HG02623 (cell line): Measurements from ENCODE around the gene SOX10.
"Not testable (repeated sequence)": the region's sequence is repeated elsewhere in the genome, so short reads cannot be mapped to it uniquely, and the experiment has no call there.

Experiments
- ATAC-seq: cut with Tn5 transposase; IDR thresholded peaks from one replicate; pipeline ENCODE4 v1.9.1; 2021; ENCODE audit warnings: moderate library complexity; ENCODE audit not compliant: unreplicated experiment

The SOX10 gene

GRCh38 chr22:37986371-37986770 is 2.0 kb upstream of the SOX10 start:
- ATAC-seq, result no peak

GRCh38 chr22:37985751-37986281 is 1.5 kb upstream of the SOX10 start:
- no peak for ATAC-seq

- no peak for ATAC-seq
Measured at GRCh38 chr22:37985050-37985585, 763 bp upstream of the SOX10 start.

GRCh38 chr22:37982938-37983859 is 1.2 kb downstream of the SOX10 start:
- no peak for ATAC-seq

GRCh38 chr22:37982151-37982785 is 2.1 kb downstream of the SOX10 start:
- no peak for ATAC-seq

GRCh38 chr22:37981282-37982011 is 2.9 kb downstream of the SOX10 start:
- ATAC-seq, result no peak

GRCh38 chr22:37979782-37980181 is 4.6 kb downstream of the SOX10 start:
- no peak for ATAC-seq

- no peak for ATAC-seq
Measured at GRCh38 chr22:37976547-37976946, 7.8 kb downstream of the SOX10 start.

- not testable (repeated sequence) for ATAC-seq
Measured at GRCh38 chr22:37976022-37976421, 8.3 kb downstream of the SOX10 start.

GRCh38 chr22:37975153-37975552 is 9.2 kb downstream of the SOX10 start:
- ATAC-seq, result no peak

- no peak for ATAC-seq
Measured at GRCh38 chr22:37973271-37974170, 10.8 kb downstream of the SOX10 start.

- no peak for ATAC-seq
Measured at GRCh38 chr22:37972527-37972926, 11.8 kb downstream of the SOX10 start.

GRCh38 chr22:37971475-37972434 is 12.6 kb downstream of the SOX10 start:
- no peak for ATAC-seq

- ATAC-seq, result no peak
Measured at GRCh38 chr22:37970864-37971263, 13.5 kb downstream of the SOX10 start.

GRCh38 chr22:37968452-37969251 is 15.7 kb downstream of the SOX10 start:
- ATAC-seq, result no peak

- no peak for ATAC-seq
Measured at GRCh38 chr22:37967637-37968451, 16.5 kb downstream of the SOX10 start.

GRCh38 chr22:37967147-37967546 is 17.2 kb downstream of the SOX10 start:
- no peak for ATAC-seq
